ENCODE measurements around the gene CARMIL3.

DNA sequence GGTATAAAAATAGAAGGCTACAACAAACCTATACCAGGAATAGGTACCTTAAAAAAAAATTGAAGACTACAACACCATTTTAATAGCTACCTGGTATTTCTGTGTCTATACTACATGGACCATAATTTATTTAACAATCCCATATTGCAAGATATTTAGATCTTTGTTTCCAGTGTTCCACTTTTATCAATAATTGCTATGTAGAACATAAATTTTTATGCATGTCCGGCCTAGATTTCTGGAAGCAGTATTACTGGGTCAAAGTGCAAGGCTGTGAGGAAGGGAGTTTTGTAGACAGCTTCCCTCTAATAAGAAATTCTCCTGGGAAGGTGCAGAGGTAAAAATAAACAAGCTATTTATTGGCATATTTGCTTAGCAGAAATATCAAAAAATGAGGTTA lies 58.7 kb downstream of the CARMIL3 start:
- no peak for TF ChIP-seq POLR2A (IDR thresholded peaks at IDR 0.05; ENCODE audit: low read depth, low read length)
- TF ChIP-seq TAF1 (IDR thresholded peaks at IDR 0.05; ENCODE audit: low read depth, low read length): no peak
- no peak for TF ChIP-seq POLR2AphosphoS5 (IDR thresholded peaks at IDR 0.05; ENCODE audit: low read depth, low read length)
- TF ChIP-seq POU2F2 (IDR thresholded peaks at IDR 0.05; ENCODE audit: low read depth, low read length): no peak

All from GM12891 (cell line).